Mucosa of stomach (tissue), 1 donor: ENCODE measurements around the gene INCENP.
"Not testable (repeated sequence)": the region's sequence is repeated elsewhere in the genome, so short reads cannot be mapped to it uniquely, and the experiment has no call there.

Source experiments
- H3K27me3 ChIP-seq: one replicate; pipeline ENCODE4 v1.7.0; 2013; ENCODE audit warnings: mild to moderate bottlenecking, low read length; ENCODE audit not compliant: control insufficient read depth, insufficient read depth
- H3K36me3 ChIP-seq: one replicate; pipeline ENCODE4 v1.7.0; 2013; ENCODE audit warnings: low read length; ENCODE audit not compliant: control insufficient read depth, insufficient read depth
- H3K4me1 ChIP-seq: one replicate; pipeline ENCODE4 v1.7.0; 2013; ENCODE audit warnings: mild to moderate bottlenecking, low read length; ENCODE audit not compliant: control insufficient read depth, insufficient read depth
- H3K4me3 ChIP-seq: one replicate; pipeline ENCODE4 v1.7.0; 2013; ENCODE audit warnings: low read length
- H3K9ac ChIP-seq: one replicate; pipeline ENCODE4 v1.7.0; 2013; ENCODE audit warnings: mild to moderate bottlenecking, low read length, moderate library complexity
- H3K9me3 ChIP-seq: one replicate; pipeline ENCODE4 v1.7.0; 2013; ENCODE audit warnings: mild to moderate bottlenecking, low read length, moderate library complexity; ENCODE audit not compliant: control insufficient read depth
- donor health status: Pancreatic carcinoma.

INCENP gene

DNA sequence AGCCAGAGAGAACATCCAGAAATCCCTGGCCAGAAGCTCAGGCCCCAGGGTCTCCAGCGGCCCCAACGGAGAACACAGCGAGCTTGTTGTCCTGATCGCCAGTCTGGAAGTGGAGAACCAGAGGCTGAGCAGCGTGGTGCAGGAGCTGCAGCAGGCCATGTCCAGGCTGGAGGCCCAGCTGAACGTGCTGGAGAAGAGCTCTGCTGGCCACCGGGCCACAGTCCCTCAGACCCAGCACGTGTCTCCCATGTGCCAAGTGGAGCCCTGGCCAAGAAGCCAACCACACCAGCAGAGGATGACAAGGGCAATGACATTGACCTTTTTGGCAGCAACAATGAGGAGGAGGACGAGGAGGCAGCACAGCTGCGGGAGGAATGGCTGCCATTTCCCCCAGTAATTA lies 45.6 kb downstream of the INCENP start:
- H3K4me3 ChIP-seq, result no peak overlapping the region
- H3K27me3 ChIP-seq, result peaks cover 5% of the 10 kb centered on the region
- H3K4me1 ChIP-seq, result no peaks in the 10 kb centered on the region
- no peaks in the 10 kb centered on the region for H3K36me3 ChIP-seq
- no peaks in the 10 kb centered on the region for H3K9me3 ChIP-seq
- no peak overlapping the region for H3K9ac ChIP-seq

DNA sequence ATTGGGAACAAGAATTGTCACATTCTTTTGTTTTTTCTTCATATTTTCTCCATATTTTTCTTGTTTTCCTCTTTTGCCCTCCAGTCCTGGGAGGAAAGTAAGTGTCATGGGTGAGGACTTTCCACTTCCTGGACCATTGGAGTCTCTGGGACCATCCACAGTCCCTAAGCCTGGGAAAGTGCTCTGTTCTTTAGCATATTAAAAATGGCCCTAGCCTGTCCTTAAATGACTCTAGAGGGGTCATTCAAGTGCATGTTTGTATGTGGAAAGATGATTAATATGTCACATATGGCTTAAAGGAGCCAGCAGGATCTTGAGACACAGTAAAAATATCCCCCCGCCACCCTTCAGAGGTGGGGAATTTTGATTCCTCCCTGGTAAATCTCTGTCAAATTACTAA lies 46.1 kb downstream of the INCENP start:
- peaks cover 5% of the 10 kb centered on the region for H3K27me3 ChIP-seq
- H3K4me1 ChIP-seq, result no peaks in the 10 kb centered on the region
- no peak overlapping the region for H3K4me3 ChIP-seq
- H3K9me3 ChIP-seq, result no peaks in the 10 kb centered on the region
- H3K36me3 ChIP-seq, result no peaks in the 10 kb centered on the region
- no peak overlapping the region for H3K9ac ChIP-seq

DNA sequence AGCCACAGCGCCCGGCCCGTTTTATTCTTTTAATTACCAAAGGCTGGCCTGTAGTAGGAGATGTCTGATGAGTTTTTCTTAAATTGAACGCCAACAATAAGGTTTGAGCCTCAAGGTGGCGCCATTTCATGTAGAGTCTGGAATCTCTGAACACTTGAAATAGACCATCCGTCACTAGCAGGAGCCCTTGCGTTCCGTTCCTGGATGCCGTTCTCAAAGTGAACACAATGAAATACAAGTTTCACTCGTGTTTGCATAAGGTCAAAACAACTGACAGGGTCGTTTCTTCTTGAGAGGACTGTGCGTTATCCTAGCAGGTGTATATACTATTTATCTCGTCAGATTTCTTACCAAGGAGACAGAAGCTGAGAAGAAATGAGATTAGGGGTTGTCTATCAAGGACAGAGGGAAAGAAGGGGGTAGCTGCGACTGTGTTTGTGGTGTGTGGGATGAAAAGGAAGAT lies 47.5 kb downstream of the INCENP start:
- no peak overlapping the region for H3K4me3 ChIP-seq
- H3K36me3 ChIP-seq, result no peaks in the 10 kb centered on the region
- H3K4me1 ChIP-seq, result no peaks in the 10 kb centered on the region
- H3K9me3 ChIP-seq, result no peaks in the 10 kb centered on the region
- no peak overlapping the region for H3K9ac ChIP-seq
- peaks cover 5% of the 10 kb centered on the region for H3K27me3 ChIP-seq

DNA sequence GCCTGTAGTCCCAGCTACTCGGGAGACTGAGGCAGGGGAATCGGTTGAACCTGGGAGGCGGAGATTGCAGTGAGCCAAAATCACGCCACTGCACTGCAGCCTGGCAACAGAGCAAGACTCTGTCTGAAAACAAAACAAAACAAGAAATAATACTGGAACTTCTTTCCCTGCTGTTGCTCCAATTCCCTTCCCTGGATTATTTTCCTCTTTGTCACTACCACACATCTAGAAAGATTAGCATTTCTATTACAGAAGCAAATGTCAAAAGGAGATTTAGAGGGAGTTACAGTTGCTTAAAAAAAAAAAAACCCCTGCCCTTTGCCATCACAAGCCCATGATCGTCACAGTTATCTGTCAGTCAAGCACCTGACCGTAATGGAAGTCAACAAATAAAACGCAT lies 48.5 kb downstream of the INCENP start:
- no peak overlapping the region for H3K4me3 ChIP-seq
- H3K27me3 ChIP-seq, result peaks cover 5% of the 10 kb centered on the region
- no peak overlapping the region for H3K9ac ChIP-seq
- no peaks in the 10 kb centered on the region for H3K4me1 ChIP-seq
- H3K9me3 ChIP-seq, result no peaks in the 10 kb centered on the region
- no peaks in the 10 kb centered on the region for H3K36me3 ChIP-seq

DNA sequence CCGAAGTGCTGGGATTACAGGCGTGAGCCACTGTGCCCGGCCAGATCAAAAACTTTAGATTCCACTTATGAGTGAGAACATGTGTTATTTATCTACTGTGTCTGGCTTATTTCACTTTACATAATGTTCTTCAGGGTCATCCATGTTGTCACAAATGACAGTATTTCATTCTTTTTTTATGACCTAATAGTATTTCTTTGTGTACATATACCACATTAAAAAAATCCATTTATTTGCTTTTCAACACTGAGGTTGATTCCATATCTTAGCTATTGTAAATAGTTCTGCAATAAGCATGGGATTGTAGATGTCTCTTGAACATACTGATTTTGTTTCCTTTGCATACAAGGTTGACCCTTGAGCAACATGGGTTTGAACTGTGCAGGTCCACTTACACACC lies 53.0 kb downstream of the INCENP start:
- Histone ChIP-seq H3K27me3 (peaks cover 5% of the 10 kb centered on the region), H3K9ac (no peak overlapping the region), H3K4me1 (no peaks in the 10 kb centered on the region), H3K36me3 (no peaks in the 10 kb centered on the region), H3K9me3 (no peaks in the 10 kb centered on the region), H3K4me3 (no peak overlapping the region)

DNA sequence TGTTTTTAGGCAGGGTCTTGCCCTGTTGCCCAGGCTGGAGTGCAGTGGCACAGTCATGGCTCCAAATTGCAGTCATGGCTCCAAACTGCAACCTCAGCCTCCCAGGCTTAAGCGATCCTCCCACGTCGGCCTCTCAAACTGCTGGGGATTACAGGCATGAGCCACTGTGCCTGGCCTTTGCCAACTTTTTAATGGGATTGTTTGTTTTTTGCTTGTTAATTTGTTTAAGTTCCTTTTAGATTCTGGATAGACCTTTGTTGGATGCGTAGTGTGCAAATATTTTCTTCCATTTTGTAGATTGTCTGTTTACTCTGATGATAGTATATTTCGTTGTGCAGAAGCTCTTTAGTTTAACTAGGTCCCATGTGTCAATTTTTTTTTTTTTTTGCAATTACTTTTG lies 56.2 kb downstream of the INCENP start:
- no peaks in the 10 kb centered on the region for H3K27me3 ChIP-seq
- H3K9me3 ChIP-seq, result no peaks in the 10 kb centered on the region

DNA sequence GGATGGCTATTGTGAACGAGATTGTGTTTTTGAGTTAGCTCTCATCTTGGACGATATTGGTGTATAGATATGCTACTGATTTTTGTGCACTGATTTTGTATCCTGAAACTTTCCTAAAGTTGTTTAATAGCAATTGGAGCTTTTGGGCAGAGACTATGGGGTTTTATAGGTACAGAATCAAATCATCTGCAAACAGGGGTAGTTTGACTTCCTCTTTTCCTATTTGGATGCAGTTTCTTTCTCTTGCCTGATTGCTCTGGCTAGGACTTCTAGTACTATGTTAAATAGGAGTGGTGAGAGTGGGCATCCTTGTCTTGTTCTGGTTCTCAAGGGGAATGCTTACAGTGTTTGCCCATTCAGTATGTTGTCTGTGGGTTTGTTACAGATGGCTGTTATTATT lies 57.3 kb downstream of the INCENP start:
- Histone ChIP-seq H3K36me3 (no peaks in the 10 kb centered on the region), H3K27me3 (no peaks in the 10 kb centered on the region), H3K4me3 (no peak overlapping the region), H3K4me1 (no peaks in the 10 kb centered on the region), H3K9me3 (no peaks in the 10 kb centered on the region), H3K9ac (no peak overlapping the region)

More for the DNA sequence above, 56.2 kb downstream of the INCENP start:
- no peaks in the 10 kb centered on the region for H3K4me1 ChIP-seq
- H3K36me3 ChIP-seq, result no peaks in the 10 kb centered on the region
- H3K4me3 ChIP-seq, result no peak overlapping the region
- no peak overlapping the region for H3K9ac ChIP-seq

DNA sequence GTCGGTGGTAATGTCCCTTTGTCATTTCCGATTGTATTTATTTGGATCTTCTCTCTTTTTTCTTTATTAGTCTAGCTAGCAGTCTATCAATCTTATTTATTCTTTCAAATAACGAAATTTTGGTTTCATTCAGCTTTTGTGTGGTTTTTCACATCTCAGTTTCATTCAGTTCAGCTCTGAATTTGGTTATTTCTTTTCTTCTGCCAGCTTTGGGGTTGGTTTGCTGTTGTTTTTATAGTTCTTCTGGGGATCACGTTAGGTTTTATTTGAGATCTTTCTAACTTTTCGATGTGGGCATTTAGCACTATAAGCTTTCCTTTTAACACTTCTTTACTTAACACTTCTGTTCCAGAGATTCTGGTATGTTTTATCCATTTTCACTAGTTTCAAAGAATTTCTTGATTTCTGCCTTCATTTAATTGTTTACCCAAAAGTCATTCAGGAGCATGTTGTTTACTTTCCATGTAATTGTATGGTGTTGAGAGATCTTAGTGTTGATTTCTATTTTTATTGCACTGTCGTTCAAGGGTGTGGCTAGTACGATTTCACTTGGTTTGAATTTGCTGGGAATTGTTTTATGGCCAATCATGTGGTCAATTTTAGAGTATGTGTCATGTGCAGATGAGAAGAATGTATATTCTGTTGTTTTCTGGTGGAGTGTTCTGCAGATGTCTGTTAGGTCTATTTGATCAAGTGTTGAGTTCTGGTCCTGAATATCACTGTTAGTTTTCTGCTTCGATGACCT lies 58.5 kb downstream of the INCENP start:
- no peaks in the 10 kb centered on the region for H3K36me3 ChIP-seq
- no peaks in the 10 kb centered on the region for H3K9me3 ChIP-seq
- H3K4me1 ChIP-seq, result no peaks in the 10 kb centered on the region
- H3K4me3 ChIP-seq, result no peak overlapping the region
- no peaks in the 10 kb centered on the region for H3K27me3 ChIP-seq
- H3K9ac ChIP-seq, result no peak overlapping the region

DNA sequence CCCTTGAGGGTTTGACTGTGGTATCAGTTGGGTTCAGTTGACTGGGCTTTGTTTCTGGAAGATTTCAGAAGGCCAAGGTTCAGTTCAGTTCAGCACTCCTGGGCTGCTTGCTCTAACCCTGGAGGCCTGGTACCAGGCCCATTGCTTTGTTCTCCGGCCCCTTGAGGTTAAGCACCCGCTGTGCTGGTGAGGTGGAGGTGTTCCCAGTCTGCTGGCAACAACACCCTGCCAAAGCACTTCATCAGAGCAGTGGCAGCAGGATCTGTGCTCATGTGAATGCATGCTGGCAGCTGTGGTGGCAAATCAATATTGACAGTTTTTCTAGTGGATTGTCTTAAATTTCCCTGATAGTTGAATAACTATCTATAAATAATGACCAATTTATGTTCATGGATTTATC lies 62.4 kb downstream of the INCENP start:
- H3K9me3 ChIP-seq, result no peaks in the 10 kb centered on the region
- no peak overlapping the region for H3K9ac ChIP-seq
- H3K27me3 ChIP-seq, result peaks cover 5% of the 10 kb centered on the region
- H3K4me3 ChIP-seq, result no peak overlapping the region
- no peaks in the 10 kb centered on the region for H3K36me3 ChIP-seq
- no peaks in the 10 kb centered on the region for H3K4me1 ChIP-seq

DNA sequence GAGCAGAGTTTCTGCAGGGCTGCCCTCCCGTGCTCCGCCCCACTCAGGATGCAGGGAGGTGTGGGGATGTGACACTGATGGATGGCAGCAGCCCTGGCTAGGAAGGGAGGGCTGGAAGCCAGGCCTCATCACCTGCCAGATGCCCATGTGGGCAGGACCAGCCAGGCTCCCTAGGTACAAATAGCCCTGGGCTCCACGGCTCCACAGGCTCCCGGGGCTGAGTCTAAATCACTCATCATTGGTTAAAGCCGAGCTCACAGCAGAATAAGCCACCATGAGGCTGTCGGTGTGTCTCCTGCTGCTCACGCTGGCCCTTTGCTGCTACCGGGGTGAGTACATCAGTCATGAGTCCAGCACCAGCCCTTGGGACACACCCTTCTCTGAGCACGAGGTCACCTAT lies 66.2 kb downstream of the INCENP start, which contains the start of gene SCGB1D1:
Gene SCGB1D1 (plus strand): TSS at position 206 of the 400 bp plus-strand sequence. CDS start 69 bp downstream, at position 275.
- no peaks in the 10 kb centered on the region for H3K36me3 ChIP-seq
- H3K4me3 ChIP-seq, result no peak within 1 kb of the TSS
- H3K4me1 ChIP-seq, result no peaks in the 10 kb centered on the region
- H3K9me3 ChIP-seq, result no peaks in the 10 kb centered on the region
- peaks cover 17% of the 10 kb centered on the region for H3K27me3 ChIP-seq
- H3K9ac ChIP-seq, result no peak within 1 kb of the TSS

DNA sequence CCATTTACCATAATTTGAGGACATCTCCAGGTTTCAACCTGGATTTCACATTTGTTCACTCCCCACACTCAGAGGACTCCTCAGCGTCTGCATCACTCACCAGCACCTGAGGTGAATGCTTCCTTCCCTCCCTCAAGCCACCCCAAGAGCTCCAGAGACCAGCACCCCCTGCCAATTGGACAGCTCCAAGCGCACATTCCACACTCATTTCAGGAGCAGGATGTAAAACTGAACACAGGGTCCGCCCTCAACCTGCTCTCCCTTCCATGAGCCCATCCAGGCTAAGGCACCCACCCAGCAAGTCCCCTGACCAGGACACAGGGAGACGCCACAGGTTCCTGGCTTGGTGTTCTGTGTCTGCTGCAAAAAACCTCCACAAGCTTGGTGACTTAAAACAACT lies 70.1 kb downstream of the INCENP start:
- no peak overlapping the region for H3K4me3 ChIP-seq
- H3K9ac ChIP-seq, result no peak overlapping the region
- H3K4me1 ChIP-seq, result no peaks in the 10 kb centered on the region
- H3K9me3 ChIP-seq, result no peaks in the 10 kb centered on the region
- H3K27me3 ChIP-seq, result peaks cover 17% of the 10 kb centered on the region
- no peaks in the 10 kb centered on the region for H3K36me3 ChIP-seq

DNA sequence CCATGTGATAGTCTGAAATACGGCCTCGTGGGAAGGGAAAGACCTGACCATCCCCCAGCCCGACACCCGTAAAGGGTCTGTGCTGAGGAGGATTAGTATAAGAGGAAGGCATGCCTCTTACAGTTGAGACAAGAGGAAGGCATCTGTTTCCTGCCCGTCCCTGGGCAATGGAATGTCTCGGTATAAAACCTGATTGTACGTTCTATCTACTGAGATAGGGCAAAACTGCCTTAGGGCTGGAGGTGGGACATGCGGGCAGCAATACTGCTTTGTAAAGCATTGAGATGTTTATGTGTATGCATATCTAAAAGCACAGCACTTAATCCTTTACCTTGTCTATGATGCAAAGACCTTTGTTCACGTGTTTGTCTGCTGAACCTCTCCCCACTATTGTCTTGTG lies 71.2 kb downstream of the INCENP start:
- H3K9me3 ChIP-seq, H3K36me3 ChIP-seq, H3K4me1 ChIP-seq, H3K9ac ChIP-seq, H3K4me3 ChIP-seq: not testable (repeated sequence)
- peaks cover 12% of the 10 kb centered on the region for H3K27me3 ChIP-seq

DNA sequence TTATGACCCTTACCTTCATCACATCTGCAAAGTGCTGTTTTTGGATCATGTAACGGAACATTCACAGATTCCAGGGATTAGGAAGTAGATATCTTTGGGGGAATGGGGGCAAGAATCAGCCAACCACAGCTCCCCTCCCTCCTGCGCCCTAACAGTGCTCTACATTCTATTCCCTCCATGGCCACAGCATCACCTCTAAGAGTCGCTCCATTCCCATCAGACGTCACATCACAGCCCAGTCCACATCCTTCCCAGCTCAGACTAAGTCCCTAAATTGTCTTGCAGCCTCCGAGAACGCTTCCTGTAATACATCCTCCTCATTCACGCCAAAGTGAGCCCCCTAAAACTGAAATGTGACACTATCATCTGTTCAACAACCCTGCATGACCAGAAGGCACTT lies 72.1 kb downstream of the INCENP start:
- no peak overlapping the region for H3K9ac ChIP-seq
- H3K4me1 ChIP-seq, result no peaks in the 10 kb centered on the region
- H3K27me3 ChIP-seq, result peaks cover 12% of the 10 kb centered on the region
- no peak overlapping the region for H3K4me3 ChIP-seq
- no peaks in the 10 kb centered on the region for H3K9me3 ChIP-seq
- H3K36me3 ChIP-seq, result no peaks in the 10 kb centered on the region
